Gastrocnemius medialis (tissue), 4 donors: ENCODE data around the gene PFKP.

Source experiments
- CTCF ChIP-seq, 5 experiments: fragments of 450-650 bp in 3 of 5; fragments of 200-600 bp in 2 of 5; sonication (generic) in 2 of 5; IDR thresholded peaks in 4 of 5; conservative IDR thresholded peaks in 1 of 5; 1 replicate in 4 of 5; 2 replicates in 1 of 5; pipeline ENCODE4 v1.5.1; 2016 to 2019; ENCODE audit warnings: antibody characterized with exemption in 5 of 5, mild to moderate bottlenecking in 3 of 5, moderate library complexity in 3 of 5
- POLR2A ChIP-seq, 2 donors: fragments of 450-650 bp; IDR thresholded peaks; one replicate each; pipeline ENCODE4 v1.6.1; 2017; ENCODE audit warnings: antibody characterized with exemption in 2 of 2, mild to moderate bottlenecking in 2 of 2, moderate library complexity in 2 of 2

DNA sequence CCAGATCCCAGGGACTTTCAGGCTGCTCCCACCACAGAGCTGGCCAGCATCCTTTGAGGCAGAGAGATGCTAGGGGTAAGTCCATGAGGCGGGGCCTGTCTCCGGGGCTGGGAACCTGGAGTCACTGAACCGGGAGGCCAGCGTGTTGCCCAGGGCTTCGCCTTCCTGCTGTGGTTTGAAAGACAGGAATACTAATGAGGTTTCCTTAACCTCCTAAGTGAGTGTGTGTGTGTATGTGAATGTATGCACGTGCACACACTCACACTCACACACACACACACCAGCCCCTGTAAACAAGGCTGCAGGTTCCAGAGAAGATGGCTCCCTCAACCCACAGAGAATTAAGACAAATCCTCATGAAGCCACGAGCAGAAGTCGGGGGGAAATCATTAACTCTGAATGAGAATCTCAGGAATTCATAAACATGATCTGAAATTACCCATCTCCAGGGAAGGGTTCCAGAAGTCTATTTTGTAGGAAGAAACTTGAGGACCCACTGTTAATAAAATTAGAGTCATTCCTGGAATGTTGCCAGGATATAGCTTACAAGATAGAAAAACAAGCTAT, 20.3 kb upstream of the PFKP start:
- TF ChIP-seq POLR2A (IDR thresholded peaks at IDR 0.05) (no peak), CTCF (IDR thresholded peaks at IDR 0.05 in 4 of 5, conservative IDR thresholded peaks at IDR 0.05 in 1 of 5) (no peak)
